ENCODE data around the gene ADI1.
"Not testable (repeated sequence)": the region's sequence is repeated elsewhere in the genome, so short reads cannot be mapped to it uniquely, and the experiment has no call there.

ADI1 gene

GRCh38 chr2:3529316-3530025 is 10.1 kb upstream of the ADI1 start:
- DNase-seq (ENCODE audit: low spot score), result no peak

DNA sequence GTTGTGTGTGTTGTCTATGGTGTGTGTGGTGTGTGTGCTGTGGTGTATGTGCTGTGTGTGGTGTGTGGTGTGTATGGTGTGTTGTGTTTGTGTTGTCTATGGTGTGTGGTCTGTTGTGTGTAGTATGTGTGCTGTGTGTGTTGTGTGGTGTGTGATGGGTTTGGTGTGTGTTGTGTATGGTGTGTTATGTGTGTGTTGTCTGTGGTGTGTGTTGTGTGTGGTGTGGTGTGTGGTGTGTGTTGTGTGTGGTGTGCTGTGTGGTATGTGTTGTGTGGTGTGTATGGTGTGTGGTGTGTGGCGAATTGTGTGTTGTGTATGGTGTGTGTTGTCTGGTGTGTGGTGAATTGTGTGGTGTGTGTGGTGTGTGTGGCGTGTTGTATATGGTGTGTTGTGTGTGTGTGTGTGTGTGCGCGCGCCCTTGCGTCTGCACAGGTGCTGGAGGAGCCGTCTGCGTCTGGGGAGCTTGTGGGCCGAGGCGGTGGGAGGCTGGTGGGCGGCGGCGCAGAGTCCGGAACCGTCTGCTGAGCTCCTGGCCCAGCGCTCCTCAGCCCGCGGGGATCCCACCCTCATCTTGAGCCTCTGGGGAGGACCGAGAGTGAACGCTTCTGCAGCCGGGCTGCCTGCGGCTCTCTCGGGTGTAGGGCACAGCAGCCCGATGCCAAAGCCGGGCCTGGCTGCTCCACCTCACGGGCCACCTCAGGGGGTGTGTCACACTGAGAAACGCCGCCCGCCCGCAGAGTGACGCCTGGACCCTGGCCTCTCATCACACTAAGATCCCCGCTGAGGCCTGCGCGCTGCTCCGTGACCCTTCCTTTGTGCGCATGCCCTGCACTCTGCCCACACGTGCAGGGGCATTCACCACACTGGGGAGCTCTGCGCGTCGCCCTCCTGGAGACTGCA is 8.8 kb upstream of the ADI1 start:
- no peak for DNase-seq (ENCODE audit: low spot score)

DNA sequence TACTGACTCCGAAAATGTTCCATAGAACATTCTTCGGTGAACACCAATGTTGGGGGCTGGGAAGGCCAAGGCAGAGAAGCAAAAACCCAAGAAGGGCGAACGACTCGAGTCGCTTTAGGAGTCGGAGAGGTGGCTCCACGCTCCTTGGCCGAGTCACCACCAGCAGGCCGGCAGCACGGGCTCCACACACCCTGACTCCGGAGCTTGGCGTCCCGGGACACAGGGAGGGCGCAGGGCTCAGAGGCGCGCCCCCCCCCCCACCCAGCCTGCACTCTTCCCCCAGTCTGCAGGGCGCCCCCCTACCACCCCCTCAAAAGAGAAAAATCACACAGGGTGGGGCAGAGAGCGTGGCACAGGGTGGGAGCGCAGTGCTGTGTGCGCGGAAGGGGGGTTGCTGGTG is 7.5 kb upstream of the ADI1 start:
- no peak for DNase-seq (ENCODE audit: low spot score)

DNA sequence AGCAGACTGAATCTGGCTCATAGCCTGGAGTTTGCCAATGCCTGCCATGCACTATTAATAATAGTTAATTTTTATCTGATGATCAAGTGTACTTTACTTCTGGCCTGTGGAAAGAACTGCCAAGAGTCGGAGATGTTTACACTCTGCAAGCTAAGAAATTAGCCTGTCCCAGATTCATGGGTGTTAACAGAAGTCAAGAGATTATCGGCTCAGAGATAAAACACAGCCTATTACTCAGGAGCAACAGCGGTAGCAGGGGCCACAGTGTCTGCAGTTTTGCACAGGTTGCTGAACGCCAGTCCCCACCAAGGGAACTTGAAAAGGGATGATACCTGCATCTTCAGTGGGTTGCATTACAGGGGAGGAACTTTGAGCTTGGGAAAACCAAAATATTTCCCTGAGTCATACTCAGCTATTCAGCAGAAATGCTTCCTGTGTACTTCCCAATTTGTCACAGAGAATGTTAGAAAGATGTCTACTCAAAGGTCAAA is 4.3 kb upstream of the ADI1 start:
- DNase-seq (ENCODE audit: low spot score), result no peak

DNA sequence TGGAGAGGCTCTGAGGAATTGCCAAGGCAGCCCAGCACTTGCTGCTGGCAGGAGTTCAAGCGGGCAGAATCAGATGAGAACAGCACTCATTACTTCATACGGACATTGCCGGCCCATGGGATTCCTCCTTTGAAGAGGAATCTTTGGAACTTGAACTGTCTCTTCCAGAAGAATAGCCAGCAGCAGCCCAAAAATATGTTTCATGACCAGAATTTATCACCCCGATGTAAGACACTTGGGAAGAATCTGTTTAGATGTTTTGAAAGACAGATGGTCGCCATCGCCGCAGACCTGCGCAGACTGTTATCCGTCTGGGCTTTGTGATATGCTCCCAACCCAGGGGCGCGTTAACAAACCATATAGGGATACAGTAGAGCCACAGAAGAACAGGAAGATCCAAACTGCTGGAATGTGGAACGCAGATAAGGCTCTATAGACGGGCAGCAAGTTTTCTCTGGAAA is 3.7 kb upstream of the ADI1 start:
- no peak for DNase-seq (ENCODE audit: low spot score)

DNA sequence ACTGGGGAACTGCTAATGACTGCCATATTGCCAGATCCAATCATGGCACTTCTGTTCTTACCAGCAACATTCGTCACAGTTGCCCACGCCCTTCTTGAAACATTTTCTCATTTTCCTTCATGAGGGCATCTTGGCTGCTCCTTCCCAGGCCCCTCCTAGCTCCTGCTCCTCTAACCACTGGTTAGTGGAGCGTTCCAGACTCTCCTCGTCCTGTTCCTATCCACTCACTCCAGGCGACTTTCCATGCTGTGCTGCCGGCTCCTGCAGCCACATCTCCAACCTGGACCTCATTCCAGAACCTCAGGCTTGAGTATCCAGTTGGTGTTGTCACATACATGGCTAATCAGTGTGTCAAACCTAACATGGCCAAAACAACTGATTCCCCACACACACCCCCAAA is 1.3 kb upstream of the ADI1 start:
- DNase-seq (ENCODE audit: low spot score), result no peak

DNA sequence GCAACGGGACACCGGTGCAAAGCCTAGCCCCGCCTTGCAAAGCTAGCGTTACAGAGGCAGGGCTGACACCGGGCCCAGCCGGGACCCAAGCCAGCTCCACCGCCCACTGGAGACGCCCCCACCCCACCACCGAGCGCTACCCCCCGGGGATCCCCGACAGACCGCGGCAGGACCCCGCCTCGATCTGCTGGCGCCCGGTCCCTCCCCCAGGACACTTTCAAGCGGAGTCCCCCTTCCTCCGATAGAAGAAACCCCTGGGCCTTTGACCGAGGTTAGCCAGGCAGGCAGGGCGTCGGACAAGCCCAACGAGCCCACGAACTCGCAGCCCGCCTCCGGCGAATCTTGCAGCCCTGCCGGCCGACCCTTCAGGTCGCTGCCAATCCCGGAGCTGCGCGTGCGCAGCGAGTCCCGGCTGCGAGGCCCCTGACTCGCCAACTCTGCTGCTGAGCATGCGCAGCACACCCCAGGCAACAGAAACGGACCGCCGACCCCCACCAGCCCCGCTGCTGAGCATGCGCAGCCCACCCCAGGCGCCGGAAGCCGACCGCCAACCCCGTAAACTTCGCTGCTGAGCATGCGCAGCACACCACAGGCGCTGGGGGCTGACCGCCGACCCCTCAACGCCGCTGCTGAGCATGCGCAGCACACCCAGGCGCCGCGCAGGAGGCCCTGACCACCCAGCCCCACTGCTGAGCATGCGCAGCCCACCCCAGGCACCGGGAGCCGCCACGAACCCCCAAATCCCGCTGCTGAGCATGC is 656 bp downstream of the ADI1 start:
- DNase-seq (ENCODE audit: low spot score), result peak; percentile 98

DNA sequence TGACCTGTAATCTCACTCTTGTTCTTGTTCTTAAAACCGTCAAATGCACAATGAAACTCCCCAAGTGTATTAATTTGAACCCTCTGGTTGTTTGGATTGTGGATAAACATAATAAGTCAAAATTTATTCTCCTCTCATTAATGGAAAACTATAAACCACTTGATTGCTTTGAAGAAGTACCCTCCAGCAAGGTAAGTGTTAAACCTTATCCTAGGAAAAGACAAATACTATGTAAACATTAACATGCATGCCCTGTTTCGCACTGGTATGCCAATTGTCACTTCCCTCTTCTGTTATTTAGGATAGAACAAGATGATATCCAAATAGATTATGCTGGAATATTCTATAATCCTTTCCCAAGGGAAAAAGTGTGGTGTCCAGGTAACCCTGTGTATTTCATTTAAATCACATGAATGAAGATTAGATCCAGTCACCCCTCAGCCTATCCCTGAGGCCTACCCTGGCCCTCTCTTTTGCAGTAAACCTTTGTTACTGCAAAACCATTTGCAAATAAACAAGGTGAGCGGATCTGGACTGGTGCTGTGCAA is 1.3 kb downstream of the ADI1 start:
- no peak for DNase-seq (ENCODE audit: low spot score)

DNA sequence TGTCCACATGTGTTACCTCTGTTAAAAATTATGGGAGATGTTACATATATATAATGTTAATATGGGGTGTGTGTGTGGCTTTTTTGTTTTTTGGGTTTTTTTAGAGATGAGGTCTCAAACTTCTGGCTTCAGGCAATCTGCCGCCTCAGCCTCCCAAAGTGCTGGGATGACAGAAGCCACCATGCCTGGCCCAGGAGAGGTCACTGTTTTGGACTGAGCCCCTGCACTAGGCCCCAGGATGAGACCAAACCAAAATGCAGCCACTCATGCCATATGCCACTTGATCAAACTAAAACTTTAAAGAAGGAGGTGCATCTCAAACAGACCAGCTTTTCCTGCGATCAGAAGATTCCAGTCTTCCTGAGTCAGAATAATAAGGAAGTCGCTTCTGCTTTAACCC is 2.5 kb downstream of the ADI1 start:
- no peak for DNase-seq (ENCODE audit: low spot score)

DNA sequence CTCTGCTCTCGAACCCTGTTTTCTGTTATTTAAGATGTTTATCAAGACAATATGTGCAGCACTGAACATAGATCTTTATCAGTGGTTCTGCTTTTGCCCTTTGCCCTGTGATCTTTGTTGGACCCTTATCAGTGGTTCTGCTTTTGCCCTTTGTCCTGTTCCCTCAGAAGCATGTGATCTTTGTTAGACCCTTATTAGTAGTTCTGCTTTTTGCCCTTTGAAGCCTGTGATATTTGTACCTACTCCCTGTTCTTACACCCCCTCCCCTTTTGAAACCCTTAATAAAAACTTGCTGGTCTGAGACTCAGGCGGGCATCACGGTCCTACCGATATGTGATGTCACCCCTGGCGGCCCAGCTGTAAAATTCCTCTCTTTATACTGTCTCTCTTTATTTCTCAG is 3.9 kb downstream of the ADI1 start:
- DNase-seq (ENCODE audit: low spot score), result not testable (repeated sequence)

DNA sequence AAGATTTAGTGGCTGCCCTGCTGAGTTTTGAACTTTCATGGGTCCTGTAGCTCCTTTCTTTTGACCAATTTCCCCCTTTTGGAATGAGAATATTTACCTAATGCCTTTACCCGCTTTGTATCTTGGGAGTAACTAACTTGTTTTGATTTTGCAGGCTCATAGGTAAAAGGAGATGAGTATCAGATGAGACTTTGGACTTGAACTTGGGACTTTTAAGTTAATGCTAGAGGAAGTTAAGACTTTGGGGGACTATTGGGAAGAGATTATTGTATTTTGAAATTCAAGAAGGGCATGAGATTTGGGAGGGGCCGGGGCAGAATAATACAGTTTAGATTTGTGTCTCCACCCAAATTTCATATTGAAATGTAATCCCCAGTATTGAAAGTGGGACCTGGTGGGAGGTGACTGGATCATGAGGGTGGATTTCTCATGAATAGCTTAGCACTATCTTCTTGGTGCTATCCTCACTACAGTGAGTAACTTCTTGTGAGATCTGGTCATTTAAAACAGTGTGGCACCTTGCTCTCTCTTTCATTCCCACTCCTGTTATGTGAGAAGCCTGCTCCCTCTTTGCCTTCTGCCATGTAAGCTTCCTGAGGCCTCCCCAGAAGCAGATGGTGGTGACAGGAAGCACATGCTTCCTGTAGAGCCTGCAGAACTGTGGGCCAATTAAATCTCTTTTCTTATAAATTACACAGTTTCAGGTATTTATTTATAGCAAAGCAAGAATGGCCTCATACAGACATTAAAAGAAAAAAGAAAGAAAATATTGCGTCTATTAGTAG is 6.1 kb downstream of the ADI1 start:
- DNase-seq (ENCODE audit: low spot score), result no peak

GRCh38 chr2:3512086-3512485 is 7.2 kb downstream of the ADI1 start:
- DNase-seq (ENCODE audit: low spot score), result no peak

GRCh38 chr2:3505771-3506170 is 13.6 kb downstream of the ADI1 start:
- DNase-seq (ENCODE audit: low spot score), result no peak

GRCh38 chr2:3504741-3505140 is 14.6 kb downstream of the ADI1 start:
- no peak for DNase-seq (ENCODE audit: low spot score)

- no peak for DNase-seq (ENCODE audit: low spot score)
These were observed 15.8 kb downstream of the ADI1 start for GRCh38 chr2:3503483-3503882.

- DNase-seq (ENCODE audit: low spot score), result no peak
These were observed 16.3 kb downstream of the ADI1 start for GRCh38 chr2:3503046-3503445.

DNA sequence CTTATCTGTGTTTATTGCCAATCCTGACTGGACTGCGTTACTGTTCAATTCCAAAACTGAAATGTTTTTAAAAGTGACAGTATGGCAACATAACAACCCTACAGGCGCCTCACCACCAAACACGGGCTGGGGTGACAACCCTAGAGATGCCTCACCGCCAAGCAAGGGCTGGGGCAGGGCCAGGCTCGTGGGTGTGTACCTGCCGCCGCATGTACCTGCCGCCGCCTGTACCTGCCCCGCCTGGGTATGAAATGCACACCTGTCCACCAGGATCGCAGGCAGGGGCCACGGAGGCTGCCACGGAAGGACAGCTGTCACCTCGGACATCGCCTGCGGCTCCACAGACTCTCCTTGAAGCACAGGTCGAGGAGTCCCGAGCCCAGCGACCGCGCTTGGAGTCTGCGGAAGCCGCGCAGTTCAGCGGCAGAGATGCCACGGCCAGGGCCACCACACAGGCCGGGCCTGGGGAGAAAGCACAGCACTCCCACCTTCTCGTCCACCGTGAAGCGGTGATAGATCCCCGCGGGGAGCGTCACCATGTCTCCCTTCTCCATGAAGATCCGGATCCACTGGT is 18.9 kb downstream of the ADI1 start:
- DNase-seq (ENCODE audit: low spot score), result no peak

DNA sequence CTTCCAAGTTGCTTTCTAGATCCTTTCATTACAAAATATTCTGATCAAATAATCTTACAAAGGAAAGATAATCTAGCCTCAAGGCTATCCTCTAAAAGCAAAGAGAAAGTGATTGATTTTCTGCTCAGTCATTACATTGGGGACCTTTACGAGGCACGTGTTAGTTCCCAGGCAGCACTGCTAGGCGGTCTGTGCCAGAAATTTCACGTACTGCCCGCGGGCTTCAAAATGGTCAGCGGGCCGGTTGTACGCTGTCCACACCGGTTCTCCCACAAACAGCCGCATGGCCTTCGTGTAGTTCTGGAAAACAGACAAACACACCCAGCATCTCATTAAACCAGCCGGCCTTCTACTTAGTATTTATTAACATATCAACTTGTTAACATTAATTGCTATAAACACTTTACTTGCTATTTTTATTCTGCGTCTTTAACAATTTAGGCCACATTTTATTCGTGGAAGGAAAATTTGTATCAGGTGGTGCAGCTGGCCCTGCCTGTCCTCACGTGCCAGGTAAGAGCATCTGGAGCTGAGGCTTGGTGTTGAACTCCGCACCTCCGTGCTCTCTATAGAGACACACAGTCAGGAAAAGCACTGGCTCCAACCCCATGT is 20.4 kb downstream of the ADI1 start:
- no peak for DNase-seq (ENCODE audit: low spot score)

- not testable (repeated sequence) for DNase-seq (ENCODE audit: low spot score)
These were observed 22.6 kb downstream of the ADI1 start for GRCh38 chr2:3496708-3497080.

GRCh38 chr2:3494984-3495666 is 24.2 kb downstream of the ADI1 start:
- no peak for DNase-seq (ENCODE audit: low spot score)
